Testis (tissue), 3 donors: Measurements from ENCODE around the gene NPLOC4. TPM values are rescaled to one million over a fixed set of nuclear protein-coding genes. Genes with fewer than 3 reads are reported as not detected.

Experiments used
- DNase-seq: peaks from one replicate; pipeline ENCODE4 v3.0.0-alpha.2; 2019
- H3K27ac ChIP-seq, 2 donors: fragments of 200-600 bp; sonication (generic); one replicate each; pipeline ENCODE4 v1.5.1; 2019
- H3K27me3 ChIP-seq: fragments of 200-600 bp; sonication (generic); one replicate; pipeline ENCODE4 v1.5.1; 2019
- H3K36me3 ChIP-seq: fragments of 200-600 bp; sonication (generic); one replicate; pipeline ENCODE4 v1.5.1; 2017; ENCODE audit warnings: low read depth; ENCODE audit errors: missing control alignments
- H3K4me1 ChIP-seq: fragments of 200-600 bp; sonication (generic); one replicate; pipeline ENCODE4 v1.5.1; 2019
- H3K4me3 ChIP-seq, 2 donors: fragments of 200-600 bp; sonication (generic); one replicate each; pipeline ENCODE4 v1.5.1; 2017 to 2019
- H3K9me3 ChIP-seq: fragments of 200-600 bp; sonication (generic); one replicate; pipeline ENCODE4 v1.5.1; 2017
- CTCF ChIP-seq, 3 experiments: fragments of 450-650 bp in 2 of 3; fragments of 200-600 bp in 1 of 3; sonication (generic) in 1 of 3; IDR thresholded peaks; one replicate each; pipeline ENCODE4 v1.5.1; 2016 to 2019; ENCODE audit warnings: antibody characterized with exemption in 3 of 3, mild to moderate bottlenecking in 2 of 3, moderate library complexity in 1 of 3
- POLR2A ChIP-seq: fragments of 450-650 bp; IDR thresholded peaks from one replicate; pipeline ENCODE4 v1.6.1; 2017; ENCODE audit warnings: antibody characterized with exemption, mild to moderate bottlenecking, moderate library complexity
- WGBS, 2 donors: methylation state at CpG; one replicate each; pipeline ENCODE4 v1.1.5; 2018; 5-methylcytosine and 5-hydroxymethylcytosine counted together
- intact Hi-C: fragments of 100-400 bp; cut with DNase I; formaldehyde crosslinking; loops from one replicate; pipeline ENCODE4 v1.15.1; 2023; ENCODE audit warnings: low total_unique reads
- polyA plus RNA-seq: library from polyadenylated mRNA; stranded (reverse); fragments of 350-450 nt; fragmentation: Illumina TruSeq; extraction: RNeasy Lipid Tissue Mini Kit (QIAGEN cat#74804); gene quantifications from one replicate; pipeline ENCODE4 v1.2.3, GENCODE V29; 2014; ENCODE audit warnings: low read depth, low replicate concordance; ENCODE audit not compliant: insufficient read depth
- total RNA-seq, 2 donors: library from RNA; depleted of rRNA; stranded (reverse); fragments of >200 nt; gene quantifications; one replicate each; pipeline ENCODE4 v1.2.3, GENCODE V29; 2016

The NPLOC4 gene
- total and polyA plus RNA-seq, 3 donors from 2014 or later, result 106 to 130 (median 122) TPM

GRCh38 chr17:81537343-81537855 lies 99.5 kb downstream of the NPLOC4 start:
- Histone ChIP-seq H3K27ac (no peak overlapping the region), H3K4me1 (peaks cover 6% of the 10 kb centered on the region), H3K4me3 (no peak overlapping the region), H3K27me3 (no peaks in the 10 kb centered on the region), H3K9me3 (no peaks in the 10 kb centered on the region), H3K36me3 (no peaks in the 10 kb centered on the region)
- WGBS, 2 donors, result 20 to 50% methylated on average over 10 to 16 of the region's 17 CpGs
- peak; percentile 50 to 53 (median 53) for TF ChIP-seq CTCF (IDR thresholded peaks at IDR 0.05)
- no peak for TF ChIP-seq POLR2A
- DNase-seq, result peak; percentile 43
- intact Hi-C loops, result no loop called here

GRCh38 chr17:81536299-81537290 lies 100.3 kb downstream of the NPLOC4 start:
- intact Hi-C loops, result no loop called here
- Histone ChIP-seq H3K36me3 (no peaks in the 10 kb centered on the region), H3K4me3 (no peak overlapping the region), H3K27me3 (no peaks in the 10 kb centered on the region), H3K4me1 (peaks cover 6% of the 10 kb centered on the region), H3K27ac (no peak overlapping the region), H3K9me3 (no peaks in the 10 kb centered on the region)
- 10% methylated on average over 81 of the region's 89 CpGs; no CpG with 5 or more reads in 1 of the 2 donors for WGBS, 2 donors
- TF ChIP-seq CTCF (IDR thresholded peaks at IDR 0.05), result no peak
- no peak for TF ChIP-seq POLR2A
- no peak for DNase-seq

- DNase-seq, result no peak
- Histone ChIP-seq H3K4me3 (no peak overlapping the region), H3K36me3 (no peaks in the 10 kb centered on the region), H3K27me3 (no peaks in the 10 kb centered on the region), H3K4me1 (peaks cover 6% of the 10 kb centered on the region), H3K9me3 (no peaks in the 10 kb centered on the region), H3K27ac (no peak overlapping the region)
- TF ChIP-seq POLR2A (no peak), CTCF (IDR thresholded peaks at IDR 0.05) (no peak)
- 74 to 82% methylated on average over 10 to 13 of the region's 13 CpGs for WGBS, 2 donors
- intact Hi-C loops, result no loop called here
Observed at GRCh38 chr17:81535480-81536298, 101.2 kb downstream of the NPLOC4 start.

GRCh38 chr17:81535007-81535328 lies 101.9 kb downstream of the NPLOC4 start:
- H3K9me3 ChIP-seq, result no peaks in the 10 kb centered on the region
- H3K27ac ChIP-seq, result no peak overlapping the region
- H3K4me1 ChIP-seq, result peaks cover 6% of the 10 kb centered on the region
- no peak for DNase-seq
- no peak overlapping the region for H3K4me3 ChIP-seq
- no peaks in the 10 kb centered on the region for H3K36me3 ChIP-seq
- no peaks in the 10 kb centered on the region for H3K27me3 ChIP-seq
- TF ChIP-seq POLR2A (no peak), CTCF (IDR thresholded peaks at IDR 0.05) (no peak)
- intact Hi-C loops, result no loop called here
- WGBS, 2 donors, result 80 to 90% methylated on average over 5 of the region's 5 CpGs
